Lower leg skin (tissue), 4 donors: Measurements from ENCODE around the gene CCR7. TPM values are rescaled to one million over a fixed set of nuclear protein-coding genes. Genes with fewer than 3 reads are reported as not detected.

Experiments
- DNase-seq, 2 donors: peaks; one replicate each; pipeline ENCODE4 v3.0.0-alpha.2; 2019; ENCODE audit warnings: low spot score in 2 of 2
- H3K4me3 ChIP-seq: fragments of 200-600 bp; sonication (generic); 2 replicates; pipeline ENCODE4 v1.5.1; 2017; ENCODE audit warnings: mild to moderate bottlenecking, low read depth; ENCODE audit not compliant: poor library complexity, severe bottlenecking
- POLR2A ChIP-seq, 2 donors: fragments of 450-650 bp; IDR thresholded peaks; one replicate each; pipeline ENCODE4 v1.6.1; 2016 to 2017; ENCODE audit warnings: antibody characterized with exemption in 2 of 2, mild to moderate bottlenecking in 1 of 2, moderate library complexity in 1 of 2
- WGBS, 2 donors: methylation state at CpG; one replicate each; pipeline ENCODE4 v1.1.5; 2018; 5-methylcytosine and 5-hydroxymethylcytosine counted together
- intact Hi-C: fragments of 100-400 bp; cut with DNase I; formaldehyde crosslinking; loops from one replicate; pipeline ENCODE4 v1.15.0; 2023; ENCODE audit warnings: low total_unique reads
- total RNA-seq, 4 donors: library from RNA; depleted of rRNA; stranded (reverse); fragments of >200 nt; gene quantifications; one replicate each; pipeline ENCODE4 v1.1.0, GENCODE V29; 2016
- TF ChIP-seq, protein P1 (sequence below), 3 donors: fragments of 450-650 bp; IDR thresholded peaks; one replicate each; pipeline ENCODE4 v1.5.1; 2016; ENCODE audit warnings: antibody characterized with exemption in 3 of 3, mild to moderate bottlenecking in 3 of 3, moderate library complexity in 2 of 3

The CCR7 gene
- total RNA-seq, 4 donors from 2014 or later: 0.21 to 1.2 TPM; not detected in 2

GRCh38 chr17:40520991-40521453, 44.2 kb downstream of the CCR7 start:
- no peak overlapping the region for H3K4me3 ChIP-seq
- no peak for TF ChIP-seq POLR2A (IDR thresholded peaks at IDR 0.05)
- TF ChIP-seq, protein P1, sequence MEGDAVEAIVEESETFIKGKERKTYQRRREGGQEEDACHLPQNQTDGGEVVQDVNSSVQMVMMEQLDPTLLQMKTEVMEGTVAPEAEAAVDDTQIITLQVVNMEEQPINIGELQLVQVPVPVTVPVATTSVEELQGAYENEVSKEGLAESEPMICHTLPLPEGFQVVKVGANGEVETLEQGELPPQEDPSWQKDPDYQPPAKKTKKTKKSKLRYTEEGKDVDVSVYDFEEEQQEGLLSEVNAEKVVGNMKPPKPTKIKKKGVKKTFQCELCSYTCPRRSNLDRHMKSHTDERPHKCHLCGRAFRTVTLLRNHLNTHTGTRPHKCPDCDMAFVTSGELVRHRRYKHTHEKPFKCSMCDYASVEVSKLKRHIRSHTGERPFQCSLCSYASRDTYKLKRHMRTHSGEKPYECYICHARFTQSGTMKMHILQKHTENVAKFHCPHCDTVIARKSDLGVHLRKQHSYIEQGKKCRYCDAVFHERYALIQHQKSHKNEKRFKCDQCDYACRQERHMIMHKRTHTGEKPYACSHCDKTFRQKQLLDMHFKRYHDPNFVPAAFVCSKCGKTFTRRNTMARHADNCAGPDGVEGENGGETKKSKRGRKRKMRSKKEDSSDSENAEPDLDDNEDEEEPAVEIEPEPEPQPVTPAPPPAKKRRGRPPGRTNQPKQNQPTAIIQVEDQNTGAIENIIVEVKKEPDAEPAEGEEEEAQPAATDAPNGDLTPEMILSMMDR (IDR thresholded peaks at IDR 0.05): no peak
- intact Hi-C loops: no loop called here
- peak in 1 of 2 donors; percentile 86 for DNase-seq
- WGBS, 2 donors: 79 to 91% methylated on average over 13 to 14 of the region's 14 CpGs

- DNase-seq: peak in 1 of 2 donors; percentile 72
- WGBS, 2 donors: 52 to 58% methylated on average over 5 of the region's 5 CpGs
- intact Hi-C loops: no loop called here
- TF ChIP-seq POLR2A (IDR thresholded peaks at IDR 0.05): no peak
- TF ChIP-seq, protein P1 (IDR thresholded peaks at IDR 0.05): no peak
- no peak overlapping the region for H3K4me3 ChIP-seq
Observed at GRCh38 chr17:40519089-40519775, 46.0 kb downstream of the CCR7 start.

DNA sequence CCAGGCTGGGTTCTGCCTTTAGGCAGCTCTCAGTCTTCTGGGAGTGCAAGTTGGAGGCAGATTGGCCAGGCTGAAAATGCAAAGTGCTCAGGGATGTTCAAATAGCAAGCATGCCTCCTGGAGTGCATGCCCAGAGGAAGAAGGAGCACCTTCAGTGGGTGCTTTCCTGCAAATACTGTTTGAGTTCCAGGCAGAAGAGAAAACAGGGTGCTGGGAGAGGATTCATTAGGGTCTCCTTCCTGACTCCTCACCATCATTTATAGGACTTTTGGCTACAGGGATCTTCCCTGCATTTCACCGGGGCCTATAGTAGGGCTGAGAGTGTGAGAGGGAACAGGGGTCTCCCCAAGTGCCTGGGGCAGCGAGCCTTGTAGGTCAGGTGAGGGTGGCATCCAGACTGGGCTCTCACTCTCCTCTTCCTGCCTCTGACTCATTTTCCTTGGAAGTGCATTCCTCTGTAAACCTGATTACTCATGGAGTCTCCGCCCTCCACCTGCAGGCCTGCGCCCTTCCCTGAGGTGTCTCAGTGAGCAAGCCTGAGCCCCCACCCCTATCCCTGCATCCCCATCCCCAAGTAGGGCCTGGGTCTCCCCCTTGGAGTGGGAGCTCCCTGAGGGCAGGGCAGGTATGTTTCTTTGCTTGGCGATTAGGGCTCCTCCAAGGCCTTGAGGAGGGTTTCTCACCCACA, 46.7 kb downstream of the CCR7 start:
- WGBS, 2 donors: 42 to 55% methylated on average over 5 of the region's 5 CpGs
- no peak for TF ChIP-seq POLR2A (IDR thresholded peaks at IDR 0.05)
- TF ChIP-seq, protein P1 (IDR thresholded peaks at IDR 0.05): no peak

GRCh38 chr17:40517981-40518380, 47.3 kb downstream of the CCR7 start:
- peak in 1 of 2 donors; percentile 67 for DNase-seq
- intact Hi-C loops: no loop called here
- TF ChIP-seq, protein P1 (IDR thresholded peaks at IDR 0.05): no peak
- no peak for TF ChIP-seq POLR2A (IDR thresholded peaks at IDR 0.05)
- no peak overlapping the region for H3K4me3 ChIP-seq
- WGBS, 2 donors: 86 to 90% methylated on average over 4 of the region's 4 CpGs

More for the DNA sequence above, 46.7 kb downstream of the CCR7 start:
- intact Hi-C loops: no loop called here
- peak in 1 of 2 donors; percentile 85 for DNase-seq
- H3K4me3 ChIP-seq: no peak overlapping the region

GRCh38 chr17:40517286-40517662, 48.0 kb downstream of the CCR7 start:
- H3K4me3 ChIP-seq: no peak overlapping the region
- no peak for TF ChIP-seq POLR2A (IDR thresholded peaks at IDR 0.05)
- WGBS, 2 donors: 82 to 89% methylated on average over 2 of the region's 2 CpGs
- DNase-seq: no peak
- intact Hi-C loops: no loop called here

GRCh38 chr17:40516581-40517285, 48.5 kb downstream of the CCR7 start:
- peak in 1 of 2 donors; percentile 82 for DNase-seq
- no peak overlapping the region for H3K4me3 ChIP-seq
- intact Hi-C loops: no loop called here
- TF ChIP-seq POLR2A (IDR thresholded peaks at IDR 0.05): no peak
- TF ChIP-seq, protein P1 (IDR thresholded peaks at IDR 0.05): no peak
- WGBS, 2 donors: 31 to 39% methylated on average over 3 of the region's 3 CpGs
